Liver (tissue), 9 donors: ENCODE measurements around the gene C5orf58. TPM values are rescaled to one million over a fixed set of nuclear protein-coding genes. Genes with fewer than 3 reads are reported as not detected.

Experiments
- DNase-seq: peaks from one replicate; pipeline ENCODE4 v3.0.0-alpha.2; 2017; ENCODE audit warnings: low spot score
- H3K27ac ChIP-seq, 2 donors: one replicate each; pipeline ENCODE4 v1.7.0; 2013; ENCODE audit warnings: inconsistent platforms in 2 of 2, low read length in 2 of 2, control low read depth in 1 of 2, low read depth in 1 of 2, mild to moderate bottlenecking in 1 of 2
- H3K27me3 ChIP-seq, 4 donors: one replicate each; pipeline versions ENCODE4 v1.6.1 to v1.7.0; 2013; ENCODE audit warnings: low read length in 3 of 4, inconsistent platforms in 1 of 4, mild to moderate bottlenecking in 1 of 4, moderate library complexity in 1 of 4; ENCODE audit not compliant: control insufficient read depth in 4 of 4, insufficient read depth in 4 of 4
- H3K36me3 ChIP-seq, 4 donors: one replicate each; pipeline versions ENCODE4 v1.6.1 to v1.7.0; 2013; ENCODE audit warnings: low read length in 3 of 4, mild to moderate bottlenecking in 3 of 4, low read depth in 1 of 4, moderate library complexity in 1 of 4; ENCODE audit not compliant: control insufficient read depth in 4 of 4, insufficient read depth in 3 of 4
- H3K4me1 ChIP-seq, 4 donors: one replicate each; pipeline versions ENCODE4 v1.6.1 to v1.7.0; 2013; ENCODE audit warnings: low read length in 3 of 4, mild to moderate bottlenecking in 3 of 4, moderate library complexity in 1 of 4; ENCODE audit not compliant: control insufficient read depth in 4 of 4, insufficient read depth in 4 of 4
- H3K4me3 ChIP-seq, 3 donors: one replicate each; pipeline versions ENCODE4 v1.6.1 to v1.7.0; 2013; ENCODE audit warnings: low read length in 3 of 3, control low read depth in 1 of 3, low read depth in 1 of 3, mild to moderate bottlenecking in 1 of 3
- H3K9ac ChIP-seq, 2 donors: one replicate each; pipeline ENCODE4 v1.7.0; 2013; ENCODE audit warnings: low read length in 2 of 2, mild to moderate bottlenecking in 2 of 2, moderate library complexity in 2 of 2, control low read depth in 1 of 2, low read depth in 1 of 2
- H3K9me3 ChIP-seq, 4 donors: one replicate each; pipeline versions ENCODE4 v1.6.1 to v1.7.0; 2013; ENCODE audit warnings: low read length in 3 of 4; ENCODE audit not compliant: control insufficient read depth in 4 of 4
- EGR1 ChIP-seq, 2 donors: IDR thresholded peaks; 2 replicates each; pipeline ENCODE4 v1.6.1; 2016 to 2018; ENCODE audit warnings: antibody characterized with exemption in 2 of 2, low read depth in 2 of 2
- FOXA1 ChIP-seq: IDR thresholded peaks from 2 replicates; pipeline ENCODE4 v1.6.1; 2016; ENCODE audit warnings: antibody characterized with exemption
- FOXA2 ChIP-seq: IDR thresholded peaks from 2 replicates; pipeline ENCODE4 v1.6.1; 2016; ENCODE audit warnings: antibody characterized with exemption
- GABPA ChIP-seq, 2 donors: IDR thresholded peaks in 1 of 2; conservative IDR thresholded peaks in 1 of 2; 2 replicates each; pipeline ENCODE4 v1.6.1; 2016; ENCODE audit warnings: antibody characterized with exemption in 2 of 2, mild to moderate bottlenecking in 1 of 2, moderate library complexity in 1 of 2
- HNF4A ChIP-seq, 2 donors: conservative IDR thresholded peaks; 2 replicates each; pipeline ENCODE4 v1.6.1; 2016; ENCODE audit warnings: antibody characterized with exemption in 2 of 2, mild to moderate bottlenecking in 2 of 2
- HNF4G ChIP-seq: IDR thresholded peaks from 2 replicates; pipeline ENCODE4 v1.6.1; 2016; ENCODE audit warnings: antibody characterized with exemption
- JUND ChIP-seq, 2 donors: IDR thresholded peaks; 2 replicates each; pipeline ENCODE4 v1.6.1; 2016; ENCODE audit warnings: antibody characterized with exemption in 2 of 2
- NR2F2 ChIP-seq: IDR thresholded peaks from 2 replicates; pipeline ENCODE4 v1.6.1; 2016; ENCODE audit warnings: antibody characterized with exemption
- RAD21 ChIP-seq, 2 donors: IDR thresholded peaks; 2 replicates each; pipeline ENCODE4 v1.6.1; 2016; ENCODE audit warnings: antibody characterized with exemption in 2 of 2, mild to moderate bottlenecking in 2 of 2
- RXRA ChIP-seq, 2 donors: IDR thresholded peaks; 2 replicates each; pipeline ENCODE4 v1.6.1; 2017 to 2018; ENCODE audit warnings: antibody characterized with exemption in 2 of 2, mild to moderate bottlenecking in 1 of 2
- SP1 ChIP-seq: IDR thresholded peaks from 2 replicates; pipeline ENCODE4 v1.6.1; 2018; ENCODE audit warnings: antibody characterized with exemption, mild to moderate bottlenecking
- TAF1 ChIP-seq: conservative IDR thresholded peaks from 2 replicates; pipeline ENCODE4 v1.6.1; 2016; ENCODE audit warnings: antibody characterized with exemption, mild to moderate bottlenecking
- YY1 ChIP-seq: IDR thresholded peaks from 2 replicates; pipeline ENCODE4 v1.6.1; 2016; ENCODE audit warnings: antibody characterized with exemption, mild to moderate bottlenecking
- whole genome bisulfite sequencing: extraction: QIAGEN DNeasy Blood & Tissue Kit; methylation state at CpG from one replicate; pipeline ENCODE4 v1.1.7; 2013; 5-methylcytosine and 5-hydroxymethylcytosine counted together
- polyA plus RNA-seq, 2 donors: library from polyadenylated mRNA; stranded (reverse) in 1 of 2; unstranded in 1 of 2; fragments of 200-250 nt in 1 of 2; fragments of >200 nt in 1 of 2; fragmentation: Nextera tagmentation in 1 of 2; extraction: Ambion mirVana in 1 of 2; gene quantifications; one replicate each; pipeline versions ENCODE4 v1.2.1 to v1.2.3, GENCODE V29; 2013 to 2015
- total RNA-seq, 2 donors: library from RNA; depleted of rRNA; stranded (reverse); fragments of >200 nt; gene quantifications; one replicate each; pipeline ENCODE4 v1.2.3, GENCODE V29; 2014
- TF ChIP-seq, protein P1 (sequence below): IDR thresholded peaks from 2 replicates; pipeline ENCODE4 v1.6.1; 2016; ENCODE audit warnings: antibody characterized with exemption
- TF ChIP-seq, protein P2 (sequence below): IDR thresholded peaks from 2 replicates; pipeline ENCODE4 v1.6.1; 2016; ENCODE audit warnings: antibody characterized with exemption
- TF ChIP-seq, protein P3 (sequence below): IDR thresholded peaks from 2 replicates; pipeline ENCODE4 v1.6.1; 2016; ENCODE audit warnings: antibody characterized with exemption
- TF ChIP-seq, protein P4 (sequence below): IDR thresholded peaks from 2 replicates; pipeline ENCODE4 v1.6.1; 2016; ENCODE audit warnings: antibody characterized with exemption, mild to moderate bottlenecking
- TF ChIP-seq, protein P5 (sequence below): fragments of 150-350 bp; IDR thresholded peaks from 2 replicates; pipeline ENCODE4 v1.5.1; 2017; ENCODE audit warnings: improper control_type of control experiment, low read depth, low read length; ENCODE audit not compliant: missing input control
- donor health status: healthy.
- donor health status: healthy.
- donor health status: healthy.
- donor health status: healthy.
- donor health status: healthy.

The C5orf58 gene
- total and polyA plus RNA-seq, 4 donors = 0.64 TPM; not detected in 3

DNA sequence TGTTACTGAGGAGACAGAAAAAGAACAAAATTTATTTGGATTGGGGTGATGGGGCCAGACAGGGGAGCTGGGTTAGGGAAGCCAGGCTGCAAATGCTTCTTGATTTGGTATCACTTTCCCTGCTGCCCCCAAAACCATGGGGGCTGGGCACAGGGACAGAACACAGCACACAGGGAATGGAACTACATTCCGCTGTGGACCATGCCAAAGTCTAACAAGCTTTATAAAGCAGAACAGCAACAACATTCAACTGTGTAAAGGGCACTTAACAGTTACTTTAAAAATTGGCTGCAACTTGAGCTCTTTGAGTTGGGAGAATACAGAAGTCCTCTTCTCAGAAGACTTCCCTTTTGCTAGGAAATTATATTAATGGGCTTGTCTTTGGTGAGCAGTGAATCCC is 23.8 kb downstream of the C5orf58 start:
- no peak overlapping the region for H3K4me3 ChIP-seq
- no peak for TF ChIP-seq EGR1 (IDR thresholded peaks at IDR 0.05; ENCODE audit: low read depth in 2 of 2)
- TF ChIP-seq FOXA1 = no peak
- TF ChIP-seq HNF4G = no peak
- no peak for TF ChIP-seq GABPA (IDR thresholded peaks at IDR 0.05 in 1 of 2, conservative IDR thresholded peaks at IDR 0.05 in 1 of 2)
- TF ChIP-seq NR2F2 = no peak
- TF ChIP-seq JUND (IDR thresholded peaks at IDR 0.05) = no peak
- TF ChIP-seq HNF4A (conservative IDR thresholded peaks at IDR 0.05) = no peak
- no peak for TF ChIP-seq RAD21 (IDR thresholded peaks at IDR 0.05)
- no peak for TF ChIP-seq TAF1
- TF ChIP-seq SP1 = no peak
- TF ChIP-seq, protein P1, sequence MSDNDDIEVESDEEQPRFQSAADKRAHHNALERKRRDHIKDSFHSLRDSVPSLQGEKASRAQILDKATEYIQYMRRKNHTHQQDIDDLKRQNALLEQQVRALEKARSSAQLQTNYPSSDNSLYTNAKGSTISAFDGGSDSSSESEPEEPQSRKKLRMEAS = no peak
- TF ChIP-seq, protein P2, sequence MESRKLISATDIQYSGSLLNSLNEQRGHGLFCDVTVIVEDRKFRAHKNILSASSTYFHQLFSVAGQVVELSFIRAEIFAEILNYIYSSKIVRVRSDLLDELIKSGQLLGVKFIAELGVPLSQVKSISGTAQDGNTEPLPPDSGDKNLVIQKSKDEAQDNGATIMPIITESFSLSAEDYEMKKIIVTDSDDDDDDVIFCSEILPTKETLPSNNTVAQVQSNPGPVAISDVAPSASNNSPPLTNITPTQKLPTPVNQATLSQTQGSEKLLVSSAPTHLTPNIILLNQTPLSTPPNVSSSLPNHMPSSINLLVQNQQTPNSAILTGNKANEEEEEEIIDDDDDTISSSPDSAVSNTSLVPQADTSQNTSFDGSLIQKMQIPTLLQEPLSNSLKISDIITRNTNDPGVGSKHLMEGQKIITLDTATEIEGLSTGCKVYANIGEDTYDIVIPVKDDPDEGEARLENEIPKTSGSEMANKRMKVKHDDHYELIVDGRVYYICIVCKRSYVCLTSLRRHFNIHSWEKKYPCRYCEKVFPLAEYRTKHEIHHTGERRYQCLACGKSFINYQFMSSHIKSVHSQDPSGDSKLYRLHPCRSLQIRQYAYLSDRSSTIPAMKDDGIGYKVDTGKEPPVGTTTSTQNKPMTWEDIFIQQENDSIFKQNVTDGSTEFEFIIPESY = no peak
- TF ChIP-seq, protein P3, sequence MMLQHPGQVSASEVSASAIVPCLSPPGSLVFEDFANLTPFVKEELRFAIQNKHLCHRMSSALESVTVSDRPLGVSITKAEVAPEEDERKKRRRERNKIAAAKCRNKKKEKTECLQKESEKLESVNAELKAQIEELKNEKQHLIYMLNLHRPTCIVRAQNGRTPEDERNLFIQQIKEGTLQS = no peak
- TF ChIP-seq YY1 = no peak
- TF ChIP-seq FOXA2 = no peak
- WGBS = 88% methylated on average over 1 of the region's 1 CpG

DNA sequence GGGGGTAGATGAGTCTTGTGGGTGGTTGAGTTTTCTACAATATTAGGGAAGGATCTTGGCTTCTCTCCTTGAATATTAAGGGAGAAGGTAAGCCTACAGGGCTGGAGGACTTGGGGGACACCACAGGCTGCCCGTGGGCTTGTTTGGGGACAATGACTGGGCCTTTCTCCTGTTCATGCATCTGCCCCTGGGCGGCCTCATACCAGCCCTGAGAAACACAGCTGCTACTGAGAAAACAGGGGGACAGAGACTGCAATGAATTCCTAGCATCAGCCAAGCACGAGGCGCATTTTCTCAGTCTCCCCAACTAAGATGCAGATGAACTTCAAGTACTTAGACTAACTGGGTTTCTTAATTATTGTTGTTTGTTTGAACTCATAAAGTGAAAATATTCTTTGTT is 24.6 kb downstream of the C5orf58 start:
- peaks cover 2 to 42% (median 18%) of the 10 kb centered on the region in 4 donors for H3K36me3 ChIP-seq
- H3K27me3 ChIP-seq = no peaks in the 10 kb centered on the region
- TF ChIP-seq EGR1 (IDR thresholded peaks at IDR 0.05; ENCODE audit: low read depth in 2 of 2) = no peak
- TF ChIP-seq, protein P4, sequence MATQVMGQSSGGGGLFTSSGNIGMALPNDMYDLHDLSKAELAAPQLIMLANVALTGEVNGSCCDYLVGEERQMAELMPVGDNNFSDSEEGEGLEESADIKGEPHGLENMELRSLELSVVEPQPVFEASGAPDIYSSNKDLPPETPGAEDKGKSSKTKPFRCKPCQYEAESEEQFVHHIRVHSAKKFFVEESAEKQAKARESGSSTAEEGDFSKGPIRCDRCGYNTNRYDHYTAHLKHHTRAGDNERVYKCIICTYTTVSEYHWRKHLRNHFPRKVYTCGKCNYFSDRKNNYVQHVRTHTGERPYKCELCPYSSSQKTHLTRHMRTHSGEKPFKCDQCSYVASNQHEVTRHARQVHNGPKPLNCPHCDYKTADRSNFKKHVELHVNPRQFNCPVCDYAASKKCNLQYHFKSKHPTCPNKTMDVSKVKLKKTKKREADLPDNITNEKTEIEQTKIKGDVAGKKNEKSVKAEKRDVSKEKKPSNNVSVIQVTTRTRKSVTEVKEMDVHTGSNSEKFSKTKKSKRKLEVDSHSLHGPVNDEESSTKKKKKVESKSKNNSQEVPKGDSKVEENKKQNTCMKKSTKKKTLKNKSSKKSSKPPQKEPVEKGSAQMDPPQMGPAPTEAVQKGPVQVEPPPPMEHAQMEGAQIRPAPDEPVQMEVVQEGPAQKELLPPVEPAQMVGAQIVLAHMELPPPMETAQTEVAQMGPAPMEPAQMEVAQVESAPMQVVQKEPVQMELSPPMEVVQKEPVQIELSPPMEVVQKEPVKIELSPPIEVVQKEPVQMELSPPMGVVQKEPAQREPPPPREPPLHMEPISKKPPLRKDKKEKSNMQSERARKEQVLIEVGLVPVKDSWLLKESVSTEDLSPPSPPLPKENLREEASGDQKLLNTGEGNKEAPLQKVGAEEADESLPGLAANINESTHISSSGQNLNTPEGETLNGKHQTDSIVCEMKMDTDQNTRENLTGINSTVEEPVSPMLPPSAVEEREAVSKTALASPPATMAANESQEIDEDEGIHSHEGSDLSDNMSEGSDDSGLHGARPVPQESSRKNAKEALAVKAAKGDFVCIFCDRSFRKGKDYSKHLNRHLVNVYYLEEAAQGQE = no peak
- no peak for TF ChIP-seq FOXA2
- TF ChIP-seq, protein P2 = no peak
- TF ChIP-seq YY1 = no peak
- TF ChIP-seq RXRA (IDR thresholded peaks at IDR 0.05) = no peak
- TF ChIP-seq, protein P5, sequence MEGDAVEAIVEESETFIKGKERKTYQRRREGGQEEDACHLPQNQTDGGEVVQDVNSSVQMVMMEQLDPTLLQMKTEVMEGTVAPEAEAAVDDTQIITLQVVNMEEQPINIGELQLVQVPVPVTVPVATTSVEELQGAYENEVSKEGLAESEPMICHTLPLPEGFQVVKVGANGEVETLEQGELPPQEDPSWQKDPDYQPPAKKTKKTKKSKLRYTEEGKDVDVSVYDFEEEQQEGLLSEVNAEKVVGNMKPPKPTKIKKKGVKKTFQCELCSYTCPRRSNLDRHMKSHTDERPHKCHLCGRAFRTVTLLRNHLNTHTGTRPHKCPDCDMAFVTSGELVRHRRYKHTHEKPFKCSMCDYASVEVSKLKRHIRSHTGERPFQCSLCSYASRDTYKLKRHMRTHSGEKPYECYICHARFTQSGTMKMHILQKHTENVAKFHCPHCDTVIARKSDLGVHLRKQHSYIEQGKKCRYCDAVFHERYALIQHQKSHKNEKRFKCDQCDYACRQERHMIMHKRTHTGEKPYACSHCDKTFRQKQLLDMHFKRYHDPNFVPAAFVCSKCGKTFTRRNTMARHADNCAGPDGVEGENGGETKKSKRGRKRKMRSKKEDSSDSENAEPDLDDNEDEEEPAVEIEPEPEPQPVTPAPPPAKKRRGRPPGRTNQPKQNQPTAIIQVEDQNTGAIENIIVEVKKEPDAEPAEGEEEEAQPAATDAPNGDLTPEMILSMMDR = no peak
- TF ChIP-seq FOXA1 = no peak
- TF ChIP-seq HNF4A (conservative IDR thresholded peaks at IDR 0.05) = no peak
- no peak for TF ChIP-seq TAF1
- no peak for TF ChIP-seq SP1
- TF ChIP-seq, protein P3 = no peak
- WGBS = 91% methylated on average over 4 of the region's 4 CpGs
- no peak for DNase-seq
- no peak overlapping the region for H3K9ac ChIP-seq
- no peaks in the 10 kb centered on the region for H3K9me3 ChIP-seq
- H3K4me3 ChIP-seq = no peak overlapping the region
- no peak overlapping the region for H3K27ac ChIP-seq
- no peaks in the 10 kb centered on the region for H3K4me1 ChIP-seq

More for the DNA sequence above, 23.8 kb downstream of the C5orf58 start:
- H3K27me3 ChIP-seq = peaks cover 0 to 3% (median 0%) of the 10 kb centered on the region in 4 donors
- H3K9ac ChIP-seq = no peak overlapping the region
- H3K36me3 ChIP-seq = peaks cover 2 to 42% (median 18%) of the 10 kb centered on the region in 4 donors
- H3K9me3 ChIP-seq = no peaks in the 10 kb centered on the region
- DNase-seq = no peak
- no peak overlapping the region for H3K27ac ChIP-seq
- H3K4me1 ChIP-seq = no peaks in the 10 kb centered on the region
